H1 (cell line): ENCODE measurements around the gene FAM131C. TPM values are rescaled to one million over a fixed set of nuclear protein-coding genes. Genes with fewer than 3 reads are reported as not detected.

ENCODE experiments used
- CTCF ChIA-PET: fragments of 300-600 bp; sonication (Branson Sonifier 250); formaldehyde crosslinking; loops from one replicate; lab custom pipeline; 2021; ENCODE audit not compliant: partially characterized antibody; lab: Charles Lee
- POLR2A ChIA-PET: fragments of 300-600 bp; sonication (Branson Sonifier 250); formaldehyde crosslinking; loops from one replicate; lab custom pipeline; 2021; ENCODE audit warnings: inconsistent platforms; ENCODE audit not compliant: partially characterized antibody; lab: Charles Lee
- DNase-seq, 2 experiments: peaks; one replicate each; pipeline versions ENCODE4 v3.0.0 to v3.0.0-alpha.2; 2010 to 2022; ENCODE audit warnings: low spot score in 2 of 2, low read depth in 1 of 2, mixed read lengths in 1 of 2
- FAIRE-seq: peaks from 2 replicates; lab custom pipeline; 2011; peaks lifted over from hg19 to GRCh38; lab: Jason Lieb, UNC
- H2AFZ ChIP-seq: 2 replicates; pipeline ENCODE4 v1.8.1; 2012; ENCODE audit warnings: low read length, inconsistent platforms
- H2AK5ac ChIP-seq: 2 replicates; pipeline ENCODE4 v1.6.1; 2013; ENCODE audit warnings: low read depth, low read length
- H2BK120ac ChIP-seq: replicated peaks from 2 replicates; pipeline ENCODE3; 2013; ENCODE audit warnings: low read depth, low read length, inconsistent platforms
- H2BK12ac ChIP-seq: 2 replicates; pipeline ENCODE4 v1.6.1; 2013; ENCODE audit warnings: low read depth, low read length
- H2BK15ac ChIP-seq: 2 replicates; pipeline ENCODE4 v1.6.1; 2013; ENCODE audit warnings: low read length
- H2BK20ac ChIP-seq: 2 replicates; pipeline ENCODE4 v1.6.1; 2013; ENCODE audit warnings: low read length
- H2BK5ac ChIP-seq: 2 replicates; pipeline ENCODE4 v1.6.1; 2013; ENCODE audit warnings: low read depth, low read length
- H3K14ac ChIP-seq: 2 replicates; pipeline ENCODE4 v1.6.1; 2013; ENCODE audit warnings: inconsistent platforms; ENCODE audit not compliant: insufficient read length
- H3K18ac ChIP-seq: 2 replicates; pipeline ENCODE4 v1.6.1; 2013; ENCODE audit warnings: low read length; ENCODE audit errors: extremely low read depth
- H3K23ac ChIP-seq: 2 replicates; pipeline ENCODE4 v1.6.1; 2013; ENCODE audit warnings: inconsistent platforms; ENCODE audit not compliant: insufficient read length
- H3K23me2 ChIP-seq: 2 replicates; pipeline ENCODE4 v1.6.1; 2013; ENCODE audit warnings: low read depth, low read length
- H3K27ac ChIP-seq: 2 replicates; pipeline ENCODE4 v1.6.1; 2011; ENCODE audit warnings: low read depth, low read length, inconsistent platforms
- H3K27me3 ChIP-seq, 4 experiments: replicated peaks in 1 of 4; 1 replicate in 1 of 4; 2 replicates in 3 of 4; pipeline versions ENCODE4 v1.6.1 to v1.8.1; 2011 to 2013; ENCODE audit warnings: low read length in 3 of 4, mild to moderate bottlenecking in 3 of 4, inconsistent platforms in 2 of 4, mixed read lengths in 2 of 4, moderate library complexity in 1 of 4; ENCODE audit not compliant: control insufficient read depth in 3 of 4, insufficient read depth in 3 of 4; ENCODE audit errors: extremely low read depth in 1 of 4
- H3K36me3 ChIP-seq, 4 experiments: 2 replicates each; pipeline versions ENCODE4 v1.6.1 to v1.8.1; 2011 to 2013; ENCODE audit warnings: mild to moderate bottlenecking in 4 of 4, low read length in 3 of 4, moderate library complexity in 2 of 4, control low read depth in 1 of 4, inconsistent platforms in 1 of 4; ENCODE audit not compliant: insufficient read depth in 4 of 4, control insufficient read depth in 2 of 4
- H3K4ac ChIP-seq: replicated peaks from 2 replicates; pipeline ENCODE3; 2013; ENCODE audit warnings: low read length, low read depth, mixed read lengths, inconsistent platforms; ENCODE audit not compliant: insufficient read length
- H3K4me1 ChIP-seq, 4 experiments: replicated peaks in 1 of 4; 1 replicate in 1 of 4; 2 replicates in 3 of 4; pipeline versions ENCODE4 v1.6.1 to v1.8.1; 2011 to 2013; ENCODE audit warnings: low read length in 3 of 4, inconsistent platforms in 2 of 4, mixed read lengths in 1 of 4; ENCODE audit not compliant: insufficient read depth in 4 of 4, control insufficient read depth in 3 of 4
- H3K4me2 ChIP-seq, 2 experiments: 2 replicates each; pipeline versions ENCODE4 v1.6.1 to v1.8.1; 2011 to 2013; ENCODE audit warnings: low read depth in 2 of 2, low read length in 2 of 2, control low read depth in 1 of 2, inconsistent platforms in 1 of 2, mild to moderate bottlenecking in 1 of 2; ENCODE audit not compliant: insufficient read depth in 1 of 2
- H3K4me3 ChIP-seq, 4 experiments: fragments of 200-600, 300-600 bp in 1 of 4; sonication (generic), shearing (Covaris generic), sonication (Bioruptor Twin) in 1 of 4; 2 replicates each; pipeline versions ENCODE4 v1.5.1 to v1.8.1; 2011 to 2016; ENCODE audit warnings: low read length in 4 of 4, low read depth in 3 of 4, control low read depth in 2 of 4, inconsistent platforms in 2 of 4, mild to moderate bottlenecking in 2 of 4, mixed read lengths in 1 of 4, moderate library complexity in 1 of 4; ENCODE audit not compliant: insufficient read depth in 2 of 4; ENCODE audit errors: extremely low read depth in 1 of 4
- H3K56ac ChIP-seq: replicated peaks from 2 replicates; pipeline ENCODE3; 2013; ENCODE audit warnings: low read depth, mild to moderate bottlenecking, mixed read lengths, low read length, inconsistent platforms; ENCODE audit not compliant: insufficient read length
- H3K79me1 ChIP-seq: 2 replicates; pipeline ENCODE4 v1.6.1; 2013; ENCODE audit warnings: low read depth, low read length, control low read depth
- H3K79me2 ChIP-seq, 2 experiments: 2 replicates each; pipeline versions ENCODE4 v1.6.1 to v1.8.1; 2012 to 2013; ENCODE audit warnings: low read length in 2 of 2, mild to moderate bottlenecking in 2 of 2, inconsistent platforms in 1 of 2; ENCODE audit not compliant: insufficient read depth in 2 of 2, control insufficient read depth in 1 of 2
- H3K9ac ChIP-seq, 4 experiments: replicated peaks in 1 of 4; 1 replicate in 1 of 4; 2 replicates in 3 of 4; pipeline versions ENCODE4 v1.6.1 to v1.8.1; 2011 to 2013; ENCODE audit warnings: low read depth in 3 of 4, low read length in 3 of 4, control low read depth in 2 of 4, mild to moderate bottlenecking in 2 of 4, moderate library complexity in 2 of 4, inconsistent platforms in 1 of 4; ENCODE audit errors: extremely low read depth in 1 of 4
- H3K9me3 ChIP-seq, 2 experiments: 2 replicates each; pipeline versions ENCODE4 v1.6.1 to v1.8.1; 2012 to 2013; ENCODE audit warnings: mild to moderate bottlenecking in 2 of 2, moderate library complexity in 2 of 2, control low read depth in 1 of 2, inconsistent platforms in 1 of 2, low read depth in 1 of 2, low read length in 1 of 2, mixed read lengths in 1 of 2; ENCODE audit not compliant: insufficient read depth in 2 of 2
- H4K20me1 ChIP-seq, 2 experiments: replicated peaks in 1 of 2; 2 replicates each; pipeline versions ENCODE3 to v1.8.1; 2011 to 2013; ENCODE audit warnings: inconsistent platforms in 2 of 2, low read length in 2 of 2, mild to moderate bottlenecking in 1 of 2; ENCODE audit not compliant: insufficient read depth in 2 of 2, control insufficient read depth in 1 of 2
- H4K5ac ChIP-seq: 2 replicates; pipeline ENCODE4 v1.6.1; 2013; ENCODE audit warnings: low read length, low read depth, mixed read lengths, inconsistent platforms; ENCODE audit not compliant: insufficient read length
- H4K8ac ChIP-seq: 2 replicates; pipeline ENCODE4 v1.8.0; 2013; ENCODE audit warnings: mild to moderate bottlenecking, moderate library complexity, low read length, inconsistent platforms; ENCODE audit not compliant: insufficient read depth; ENCODE audit errors: extremely low read depth
- H4K91ac ChIP-seq: replicated peaks from 2 replicates; pipeline ENCODE3; 2013; ENCODE audit warnings: low read length, mixed read lengths, inconsistent platforms; ENCODE audit not compliant: insufficient read length
- ASH2L ChIP-seq: fragments of 200-600, 300-600 bp; sonication (generic); IDR thresholded peaks from one replicate; pipeline ENCODE4 v1.7.1; 2017; ENCODE audit warnings: low read length
- BACH1 ChIP-seq: IDR thresholded peaks from 2 replicates; pipeline ENCODE4 v1.6.1; 2012; ENCODE audit warnings: low read length, improper control_type of control experiment
- CHD2 ChIP-seq: IDR thresholded peaks from 2 replicates; pipeline ENCODE4 v1.6.1; 2012; ENCODE audit warnings: low read length, improper control_type of control experiment
- NANOG ChIP-seq: IDR thresholded peaks from 2 replicates; pipeline ENCODE4 v1.6.1; 2011; ENCODE audit warnings: low read length, low read depth, mild to moderate bottlenecking, inconsistent platforms; ENCODE audit not compliant: insufficient read depth, poor library complexity, severe bottlenecking
- PHF8 ChIP-seq: fragments of 200-600 bp; sonication (generic); conservative IDR thresholded peaks from 2 replicates; pipeline ENCODE4 v1.7.1; 2012; ENCODE audit warnings: low read depth, mild to moderate bottlenecking, inconsistent platforms, low read length, moderate library complexity
- POLR2A ChIP-seq, 2 experiments: IDR thresholded peaks; 1 replicate in 1 of 2; 2 replicates in 1 of 2; pipeline ENCODE4 v1.6.1; 2011; ENCODE audit warnings: low read depth in 2 of 2, low read length in 2 of 2, mild to moderate bottlenecking in 2 of 2; ENCODE audit errors: control extremely low read depth in 1 of 2
- POLR2AphosphoS5 ChIP-seq: IDR thresholded peaks from 2 replicates; pipeline ENCODE4 v1.6.1; 2011; ENCODE audit warnings: low read depth, low read length
- RAD21 ChIP-seq, 2 experiments: IDR thresholded peaks in 1 of 2; conservative IDR thresholded peaks in 1 of 2; 2 replicates each; pipeline ENCODE4 v1.6.1; 2011; ENCODE audit warnings: low read depth in 2 of 2, low read length in 2 of 2, improper control_type of control experiment in 1 of 2, inconsistent platforms in 1 of 2, mild to moderate bottlenecking in 1 of 2, moderate library complexity in 1 of 2
- SAP30 ChIP-seq: fragments of 300-600 bp; sonication (generic); IDR thresholded peaks from 2 replicates; pipeline ENCODE4 v1.7.1; 2012; ENCODE audit warnings: low read length, moderate library complexity, mild to moderate bottlenecking, inconsistent platforms; ENCODE audit not compliant: insufficient read depth, insufficient replicate concordance
- SIRT6 ChIP-seq: IDR thresholded peaks from one replicate; pipeline ENCODE4 v1.7.1; 2012; ENCODE audit warnings: low read length, inconsistent platforms
- WGBS, 2 experiments: shearing (Covaris generic) in 1 of 2; methylation state at CpG; one replicate each; pipeline versions ENCODE4 v1.1.6 to v1.1.7; 2013 to 2015; ENCODE audit warnings: low lambda C conversion rate in 2 of 2, mixed read lengths in 2 of 2, inconsistent platforms in 1 of 2, low coverage in 1 of 2, missing lambda C conversion rate in 1 of 2; ENCODE audit not compliant: insufficient replicate concordance in 2 of 2, insufficient coverage in 1 of 2, insufficient read length in 1 of 2; ENCODE audit errors: extremely low coverage in 1 of 2, missing lambda C conversion rate in 1 of 2; 5-methylcytosine and 5-hydroxymethylcytosine counted together
- polyA plus RNA-seq, 7 experiments: library from polyadenylated mRNA; depleted of rRNA in 3 of 7; stranded (reverse) in 5 of 7; unstranded in 2 of 7; fragments of >200 nt in 5 of 7; fragments of 200-250 nt in 2 of 7; gene quantifications; 1 replicate in 5 of 7; 2 replicates in 1 of 7; 4 replicates in 1 of 7; pipeline versions ENCODE4 v1.2.1 to v1.2.3, GENCODE V29; 2011 to 2013; ENCODE audit warnings: missing spikeins in 2 of 7, mixed read lengths in 2 of 7
- total RNA-seq: library from RNA; stranded (reverse); fragmentation: NEBNext Ultra II Directional; extraction: Animal tissue kit (Norgen Biotek cat#: 25700); gene quantifications from 2 replicates; pipeline ENCODE4 v1.2.1, GENCODE V29; 2021
- TF ChIP-seq, protein P1 (sequence below), 3 experiments: IDR thresholded peaks; 1 replicate in 2 of 3; 2 replicates in 1 of 3; pipeline versions ENCODE4 v1.5.1 to v1.6.1; 2011; ENCODE audit warnings: low read length in 3 of 3, mild to moderate bottlenecking in 3 of 3, inconsistent platforms in 2 of 3, low read depth in 1 of 3, moderate library complexity in 1 of 3; ENCODE audit not compliant: insufficient read depth in 1 of 3; ENCODE audit errors: control extremely low read depth in 1 of 3

The FAM131C gene
- total and polyA plus RNA-seq, 2 of the 8 experiments (the other 6 are each of a cell fraction or from before 2014, with no cell fraction given): 0.73 to 0.78 TPM

DNA sequence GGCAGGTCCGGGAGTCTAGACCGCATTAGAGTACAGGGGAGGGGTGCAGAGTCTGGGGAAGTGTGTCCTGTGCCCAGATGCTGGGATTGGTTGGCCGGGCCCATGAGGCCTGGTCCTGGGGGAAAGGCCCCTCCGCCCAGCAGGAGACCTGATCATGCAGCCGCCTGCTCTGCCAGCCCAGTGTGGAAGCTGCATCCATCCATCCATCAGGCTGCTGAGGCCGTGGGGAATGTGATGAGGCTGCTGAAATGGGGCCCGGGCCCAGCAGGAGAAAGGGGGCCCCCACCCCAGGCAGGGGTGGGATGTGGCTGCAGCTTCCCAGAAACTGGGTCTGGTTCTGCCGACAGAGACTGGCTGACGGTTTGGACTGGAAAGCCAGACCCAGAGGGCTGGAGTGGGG is 45.3 kb upstream of the FAM131C start:
- no peak for DNase-seq
- Histone ChIP-seq H3K27me3 (no peaks in the 10 kb centered on the region), H2BK12ac (no peak overlapping the region), H3K27ac (no peak overlapping the region), H2AK5ac (no peak overlapping the region), H4K91ac (no peak overlapping the region), H2BK120ac (no peak overlapping the region), H3K56ac (no peak overlapping the region), H3K9me3 (no peaks in the 10 kb centered on the region), H4K20me1 (no peaks in the 10 kb centered on the region), H3K18ac (peak overlapping the region; percentile 19; the same call in 1 of the 2 replicates), H2BK20ac (0 out of 2 replicates have a peak overlapping the region, but pooled peaks have one; percentile 80), H3K9ac (no peak overlapping the region), H3K79me1 (no peaks in the 10 kb centered on the region), H3K4me1 (peaks cover 15 to 42% (median 28%) of the 10 kb centered on the region in 4 experiments), H3K4ac (no peak overlapping the region), H2BK5ac (no peak overlapping the region), H3K79me2 (no peaks in the 10 kb centered on the region), H2BK15ac (no peak overlapping the region), H3K23ac (no peak overlapping the region), H4K5ac (no peak overlapping the region), H4K8ac (no peak overlapping the region; the same call in 1 of the 2 replicates), H3K36me3 (peaks cover 0 to 3% (median 2%) of the 10 kb centered on the region in 4 experiments; a peak in 2 of 8 replicates), H3K4me2 (no peak overlapping the region), H3K14ac (no peak overlapping the region), H2AFZ (no peak overlapping the region), H3K23me2 (no peaks in the 10 kb centered on the region), H3K4me3 (no peak overlapping the region)
- no peak for FAIRE-seq
- ChIA-PET POLR2A (interaction anchor here (1.2 to 7.3 kb wide), 2 partner anchors 28 to 49 kb away, joined by 3 to 51 read pairs; no protein-coding TSS in a partner anchor), CTCF (interaction anchor here (0.9 to 31.3 kb wide), 8 partner anchors 9 to 73 kb away, joined by 3 to 522 read pairs (median 5); partner anchors contain the start of gene FAM131C)
- WGBS, 2 experiments: 78% methylated on average over 9 of the region's 9 CpGs; no CpG with 5 or more reads in 1 of the 2 experiments
- no peak for TF ChIP-seq RAD21 (IDR thresholded peaks at IDR 0.05 in 1 of 2, conservative IDR thresholded peaks at IDR 0.05 in 1 of 2; ENCODE audit: low read depth in 2 of 2, low read length in 2 of 2)
- TF ChIP-seq PHF8: no peak
- TF ChIP-seq SAP30: no peak
- no peak for TF ChIP-seq POLR2A (IDR thresholded peaks at IDR 0.05; ENCODE audit: control extremely low read depth in 1 of 2, low read depth in 2 of 2, low read length in 2 of 2)
- no peak for TF ChIP-seq SIRT6
- TF ChIP-seq POLR2AphosphoS5: no peak
- TF ChIP-seq NANOG: no peak
- TF ChIP-seq, protein P1, sequence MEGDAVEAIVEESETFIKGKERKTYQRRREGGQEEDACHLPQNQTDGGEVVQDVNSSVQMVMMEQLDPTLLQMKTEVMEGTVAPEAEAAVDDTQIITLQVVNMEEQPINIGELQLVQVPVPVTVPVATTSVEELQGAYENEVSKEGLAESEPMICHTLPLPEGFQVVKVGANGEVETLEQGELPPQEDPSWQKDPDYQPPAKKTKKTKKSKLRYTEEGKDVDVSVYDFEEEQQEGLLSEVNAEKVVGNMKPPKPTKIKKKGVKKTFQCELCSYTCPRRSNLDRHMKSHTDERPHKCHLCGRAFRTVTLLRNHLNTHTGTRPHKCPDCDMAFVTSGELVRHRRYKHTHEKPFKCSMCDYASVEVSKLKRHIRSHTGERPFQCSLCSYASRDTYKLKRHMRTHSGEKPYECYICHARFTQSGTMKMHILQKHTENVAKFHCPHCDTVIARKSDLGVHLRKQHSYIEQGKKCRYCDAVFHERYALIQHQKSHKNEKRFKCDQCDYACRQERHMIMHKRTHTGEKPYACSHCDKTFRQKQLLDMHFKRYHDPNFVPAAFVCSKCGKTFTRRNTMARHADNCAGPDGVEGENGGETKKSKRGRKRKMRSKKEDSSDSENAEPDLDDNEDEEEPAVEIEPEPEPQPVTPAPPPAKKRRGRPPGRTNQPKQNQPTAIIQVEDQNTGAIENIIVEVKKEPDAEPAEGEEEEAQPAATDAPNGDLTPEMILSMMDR (IDR thresholded peaks at IDR 0.05; ENCODE audit: control extremely low read depth in 1 of 3, insufficient read depth in 1 of 3, low read depth in 1 of 3, low read length in 3 of 3): no peak
- no peak for TF ChIP-seq ASH2L
- no peak for TF ChIP-seq CHD2
- no peak for TF ChIP-seq BACH1
